T-helper 1 cell (primary cell): ENCODE data around the gene ETV6.

ENCODE experiments used
- DNase-seq, 5 donors: peaks; one replicate each; pipeline ENCODE4 v3.0.0-alpha.2; 2012 to 2020

Gene ETV6

GRCh38 chr12:11745113-11745512 is 95.6 kb downstream of the ETV6 start:
- DNase-seq, result no peak

GRCh38 chr12:11746024-11746771 is 96.7 kb downstream of the ETV6 start:
- no peak for DNase-seq

- no peak for DNase-seq
These were observed 97.7 kb downstream of the ETV6 start for GRCh38 chr12:11746940-11747716.

- no peak for DNase-seq
These were observed 98.5 kb downstream of the ETV6 start for GRCh38 chr12:11747969-11748368.

GRCh38 chr12:11748903-11749302 is 99.4 kb downstream of the ETV6 start:
- DNase-seq, result no peak

GRCh38 chr12:11749943-11750690 is 100.6 kb downstream of the ETV6 start:
- no peak for DNase-seq

- DNase-seq, result no peak
These were observed 103.1 kb downstream of the ETV6 start for GRCh38 chr12:11752403-11753149.

- DNase-seq, result no peak
These were observed 103.7 kb downstream of the ETV6 start for GRCh38 chr12:11753150-11753499.

- no peak for DNase-seq
These were observed 104.4 kb downstream of the ETV6 start for GRCh38 chr12:11753826-11754225.

GRCh38 chr12:11754256-11754655 is 104.8 kb downstream of the ETV6 start:
- no peak for DNase-seq

- no peak for DNase-seq
These were observed 105.9 kb downstream of the ETV6 start for GRCh38 chr12:11755302-11755930.

- no peak for DNase-seq
These were observed 106.5 kb downstream of the ETV6 start for GRCh38 chr12:11756022-11756421.

GRCh38 chr12:11756523-11756922 is 107.0 kb downstream of the ETV6 start:
- no peak for DNase-seq

GRCh38 chr12:11757095-11757494 is 107.6 kb downstream of the ETV6 start:
- DNase-seq, result no peak

GRCh38 chr12:11757531-11757930 is 108.1 kb downstream of the ETV6 start:
- no peak for DNase-seq

- DNase-seq, result no peak
These were observed 108.6 kb downstream of the ETV6 start for GRCh38 chr12:11758087-11758486.

- no peak for DNase-seq
These were observed 109.3 kb downstream of the ETV6 start for GRCh38 chr12:11758510-11759493.

- no peak for DNase-seq
These were observed 110.0 kb downstream of the ETV6 start for GRCh38 chr12:11759494-11759878.

- DNase-seq, result no peak
These were observed 110.4 kb downstream of the ETV6 start for GRCh38 chr12:11759899-11760298.

- no peak for DNase-seq
These were observed 112.5 kb downstream of the ETV6 start for GRCh38 chr12:11761869-11762567.
